T47D (cell line): ENCODE results near the gene SLC16A13.

ENCODE experiments used
- DNase-seq, 2 experiments: peaks; one replicate each; pipeline versions ENCODE4 v3.0.0 to v3.0.0-alpha.2; 2011 to 2012; ENCODE audit warnings: low read depth in 1 of 2, low spot score in 1 of 2
- JUND ChIP-seq: IDR thresholded peaks from 2 replicates; pipeline ENCODE4 v1.6.1; 2012; ENCODE audit warnings: low read depth
- in situ Hi-C: cut with HindIII; loops from 2 replicates; pipeline ENCODE4 v1.10.0; 2016; ENCODE audit warnings: low sequenced_read_pairs, low pct_unique_long_range_greater_than_20kb

SLC16A13 gene

GRCh38 chr17:7016886-7017826 lies 18.7 kb upstream of the SLC16A13 start:
- DNase-seq, result no peak
- in situ Hi-C loops, result no loop called here
- no peak for TF ChIP-seq JUND

GRCh38 chr17:7017827-7018200 lies 18.0 kb upstream of the SLC16A13 start:
- TF ChIP-seq JUND, result no peak
- in situ Hi-C loops, result no loop called here
- no peak for DNase-seq

GRCh38 chr17:7018331-7018964 lies 17.4 kb upstream of the SLC16A13 start:
- no peak for TF ChIP-seq JUND
- in situ Hi-C loops, result no loop called here
- DNase-seq, result no peak

- no peak for DNase-seq
- TF ChIP-seq JUND, result no peak
- in situ Hi-C loops, result no loop called here
Measured at GRCh38 chr17:7019367-7019766, 16.4 kb upstream of the SLC16A13 start.

GRCh38 chr17:7019839-7020519 lies 15.8 kb upstream of the SLC16A13 start:
- peak; percentile 60 to 75 for DNase-seq
- TF ChIP-seq JUND, result no peak
- in situ Hi-C loops, result no loop called here

GRCh38 chr17:7020894-7021664 lies 14.7 kb upstream of the SLC16A13 start:
- no peak for TF ChIP-seq JUND
- no peak for DNase-seq
- in situ Hi-C loops, result no loop called here

GRCh38 chr17:7021993-7022778 lies 13.6 kb upstream of the SLC16A13 start:
- TF ChIP-seq JUND, result no peak
- in situ Hi-C loops, result no loop called here
- DNase-seq, result peak; percentile 67 to 68

GRCh38 chr17:7022781-7023571 lies 12.8 kb upstream of the SLC16A13 start, which contains the start of gene BCL6B:
TSS of gene BCL6B (plus strand) at chr17:7023050. CDS start at chr17:7023672, 622 bp downstream.
- in situ Hi-C loops, result no loop called here

GRCh38 chr17:7023576-7024401 lies 12.0 kb upstream of the SLC16A13 start:
- DNase-seq, result peak in 1 of 2 experiments; percentile 85
- TF ChIP-seq JUND, result no peak
- in situ Hi-C loops, result no loop called here

More at GRCh38 chr17:7022781-7023571, 12.8 kb upstream of the SLC16A13 start, which contains the start of gene BCL6B:
- DNase-seq, result no peak
- no peak for TF ChIP-seq JUND

- no peak for TF ChIP-seq JUND
- DNase-seq, result no peak
- in situ Hi-C loops, result no loop called here
Measured at GRCh38 chr17:7024402-7024785, 11.4 kb upstream of the SLC16A13 start.
